ENCODE data around the gene ARHGEF25. TPM values are rescaled to one million over a fixed set of nuclear protein-coding genes. Genes with fewer than 3 reads are reported as not detected.
"Not testable (repeated sequence)": the region's sequence is repeated elsewhere in the genome, so short reads cannot be mapped to it uniquely, and the experiment has no call there.

ARHGEF25 gene
- 3.3 TPM for polyA plus RNA-seq (2012; ENCODE audit: insufficient read depth, insufficient read length)

DNA sequence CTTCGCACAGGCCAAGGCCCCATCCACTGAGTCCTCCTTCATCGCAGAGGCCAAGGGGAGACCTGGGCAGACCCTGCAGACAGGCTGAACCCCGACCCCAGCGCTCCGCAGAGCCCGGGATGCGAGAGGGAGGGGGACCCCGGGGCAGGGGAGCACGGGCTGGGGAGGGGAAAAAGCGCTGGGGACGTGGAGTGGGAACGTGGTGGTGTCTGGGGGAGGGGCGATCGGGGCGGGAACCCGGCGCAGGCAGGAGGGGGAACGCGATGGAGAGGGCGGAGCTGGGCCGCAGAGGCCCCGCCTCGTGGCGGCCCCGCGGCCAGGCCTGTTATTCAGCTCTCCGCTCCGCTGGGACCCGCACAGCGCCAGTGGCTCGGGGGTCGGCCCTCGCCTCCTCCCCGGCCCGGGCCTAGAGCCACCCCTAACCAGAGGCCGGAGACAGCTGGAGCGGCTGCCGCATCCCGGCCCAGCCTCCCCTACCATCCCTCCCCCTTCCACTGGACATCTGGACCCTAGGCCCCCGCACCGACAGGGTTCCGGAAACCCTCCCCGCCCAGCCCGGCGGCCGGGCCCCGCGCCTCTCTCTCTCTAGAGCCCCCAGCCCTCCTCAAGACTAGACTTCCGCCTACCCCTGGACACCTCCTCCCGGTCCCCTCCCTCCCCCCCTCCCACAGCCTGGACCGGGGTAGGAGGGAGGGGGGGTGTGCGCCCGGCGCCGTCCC, at the start of gene ARHGEF25:
ARHGEF25 (plus strand) TSS at position 328 of the 719 bp plus-strand sequence. CDS start 460 bp downstream, outside the sequence.
- DNase-seq (ENCODE audit: low read depth, low spot score) = no peak
- H3K4me3 ChIP-seq (ENCODE audit: low read length) = peak within 1 kb of the TSS; percentile 35

DNA sequence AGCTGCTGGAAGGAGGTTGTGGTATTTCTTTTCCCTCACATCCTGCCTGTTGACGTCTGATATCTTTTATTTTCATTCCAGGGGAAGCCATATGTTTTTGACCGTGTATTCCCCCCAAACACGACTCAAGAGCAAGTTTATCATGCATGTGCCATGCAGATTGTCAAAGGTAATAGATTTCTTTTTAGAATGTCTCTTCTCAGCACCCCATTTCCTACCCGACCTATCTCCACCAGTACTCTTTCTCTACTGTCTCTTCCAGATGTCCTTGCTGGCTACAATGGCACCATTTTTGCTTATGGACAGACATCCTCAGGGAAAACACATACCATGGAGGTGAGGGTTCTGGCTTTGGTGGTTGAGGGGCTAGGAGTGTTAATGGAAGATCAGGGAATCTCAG, 47.9 kb upstream of the ARHGEF25 start:
- peak; percentile 19 for DNase-seq (ENCODE audit: low read depth, low spot score)
- H3K4me3 ChIP-seq (ENCODE audit: low read length) = no peak overlapping the region

DNA sequence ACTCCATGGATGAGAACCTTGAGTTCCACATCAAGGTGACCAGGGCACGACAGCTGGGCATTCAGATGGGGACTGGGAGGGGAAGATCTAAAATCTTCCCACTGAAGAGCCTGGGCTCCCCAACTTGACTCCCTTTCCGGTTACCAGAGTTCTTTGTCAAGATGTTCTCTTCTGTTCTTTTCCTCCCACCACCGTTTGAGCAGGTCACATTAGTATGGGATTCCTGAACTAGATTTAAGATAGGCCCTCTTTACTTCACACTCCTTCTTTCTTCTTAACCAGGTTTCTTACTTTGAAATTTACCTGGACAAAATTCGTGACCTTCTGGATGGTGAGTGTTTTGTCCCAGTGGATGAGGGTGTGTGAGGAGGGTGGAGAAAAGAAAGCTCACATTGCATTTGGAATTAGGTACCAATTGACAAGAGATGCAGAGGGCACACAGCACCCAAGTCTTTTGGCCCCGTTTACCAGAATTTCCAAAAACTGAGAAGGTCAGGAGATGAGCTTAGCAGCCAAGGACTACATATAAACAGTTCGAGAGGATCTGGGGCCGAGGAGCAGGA, 47.0 kb upstream of the ARHGEF25 start:
- DNase-seq (ENCODE audit: low read depth, low spot score) = no peak
- no peak overlapping the region for H3K4me3 ChIP-seq (ENCODE audit: low read length)

DNA sequence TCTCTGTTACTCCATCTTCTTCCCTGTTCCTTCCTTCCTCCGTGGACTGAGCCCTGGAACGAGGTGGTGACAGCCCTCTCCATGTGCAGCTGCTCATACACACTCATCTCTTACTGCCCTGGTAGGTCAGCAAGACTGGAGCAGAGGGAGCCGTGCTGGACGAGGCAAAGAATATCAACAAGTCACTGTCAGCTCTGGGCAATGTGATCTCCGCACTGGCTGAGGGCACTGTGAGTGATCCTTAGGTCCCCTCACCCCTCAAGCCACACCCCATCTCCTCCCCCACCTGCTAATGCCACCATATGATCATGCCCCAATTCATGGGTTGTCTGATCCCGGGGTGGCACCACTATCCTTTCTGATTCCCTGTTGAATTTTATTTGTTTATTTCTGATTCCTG, 42.4 kb upstream of the ARHGEF25 start:
- no peak overlapping the region for H3K4me3 ChIP-seq (ENCODE audit: low read length)
- DNase-seq (ENCODE audit: low read depth, low spot score) = no peak

DNA sequence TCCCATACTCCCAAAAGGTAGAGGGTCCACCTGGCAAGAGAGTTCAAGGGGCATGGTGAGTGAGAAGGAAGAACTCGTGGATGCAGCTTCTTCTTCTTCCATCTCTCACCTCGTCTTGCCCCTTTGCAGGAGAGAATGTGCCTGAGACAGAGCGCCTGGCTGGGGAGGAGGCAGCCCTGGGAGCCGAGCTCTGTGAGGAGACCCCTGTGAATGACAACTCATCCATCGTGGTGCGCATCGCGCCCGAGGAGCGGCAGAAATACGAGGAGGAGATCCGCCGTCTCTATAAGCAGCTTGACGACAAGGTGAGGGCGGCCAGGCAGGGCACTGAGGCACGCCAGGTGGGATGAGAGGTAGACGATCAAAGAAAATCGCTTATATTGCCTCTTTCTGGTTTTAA, 41.4 kb upstream of the ARHGEF25 start:
- H3K4me3 ChIP-seq (ENCODE audit: low read length) = no peak overlapping the region
- DNase-seq (ENCODE audit: low read depth, low spot score) = no peak

DNA sequence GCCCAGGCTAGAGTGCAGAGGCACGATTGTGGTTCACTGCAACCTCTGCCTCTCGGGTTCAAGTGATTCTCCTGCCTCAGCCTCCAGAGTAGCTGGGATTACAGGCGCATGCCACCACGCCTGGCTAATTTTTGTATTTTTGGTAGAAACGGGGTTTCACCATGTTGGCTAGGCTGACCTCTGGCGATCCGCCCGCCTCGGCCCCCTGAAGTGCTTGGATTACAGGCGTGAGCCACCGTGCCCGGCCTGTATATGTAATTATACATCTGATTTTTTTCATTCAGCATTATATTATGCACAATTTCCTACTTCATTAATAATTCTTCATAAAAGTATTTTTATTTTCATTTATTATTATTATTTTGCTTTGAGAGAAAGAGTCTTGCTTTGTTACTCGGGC, 40.8 kb upstream of the ARHGEF25 start:
- not testable (repeated sequence) for DNase-seq (ENCODE audit: low read depth, low spot score); H3K4me3 ChIP-seq (ENCODE audit: low read length)

DNA sequence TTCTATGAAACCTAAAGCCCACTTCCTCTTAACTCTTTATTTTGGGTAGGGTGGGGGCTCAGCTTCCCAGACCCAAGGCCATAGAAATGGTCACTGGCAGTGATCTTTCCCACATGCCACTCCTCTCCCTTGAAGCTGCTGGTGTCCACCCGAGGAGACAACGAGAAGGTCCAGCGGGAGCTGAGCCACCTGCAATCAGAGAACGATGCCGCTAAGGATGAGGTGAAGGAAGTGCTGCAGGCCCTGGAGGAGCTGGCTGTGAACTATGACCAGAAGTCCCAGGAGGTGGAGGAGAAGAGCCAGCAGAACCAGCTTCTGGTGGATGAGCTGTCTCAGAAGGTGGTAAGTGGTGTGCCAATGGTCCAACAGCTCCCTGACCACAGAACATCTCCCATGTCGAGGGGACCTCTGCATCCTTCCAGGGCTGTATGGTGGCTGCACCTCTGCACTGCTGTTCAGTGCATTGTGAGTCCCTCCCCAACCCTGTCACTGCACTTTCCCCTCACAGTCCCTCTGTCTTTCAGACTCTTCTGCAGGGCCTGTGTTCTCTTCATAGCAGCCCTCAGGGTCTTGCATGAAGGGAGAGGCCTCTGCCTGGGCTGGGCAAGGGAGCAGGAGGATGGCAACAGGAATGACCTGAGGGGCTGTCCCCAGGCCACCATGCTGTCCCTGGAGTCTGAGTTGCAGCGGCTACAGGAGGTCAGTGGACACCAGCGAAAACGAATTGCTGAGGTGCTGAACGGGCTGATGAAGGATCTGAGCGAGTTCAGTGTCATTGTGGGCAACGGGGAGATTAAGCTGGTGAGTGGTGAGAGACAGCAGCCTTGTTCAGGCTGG, 39.1 kb upstream of the ARHGEF25 start:
- no peak for DNase-seq (ENCODE audit: low read depth, low spot score)
- H3K4me3 ChIP-seq (ENCODE audit: low read length) = no peak overlapping the region

DNA sequence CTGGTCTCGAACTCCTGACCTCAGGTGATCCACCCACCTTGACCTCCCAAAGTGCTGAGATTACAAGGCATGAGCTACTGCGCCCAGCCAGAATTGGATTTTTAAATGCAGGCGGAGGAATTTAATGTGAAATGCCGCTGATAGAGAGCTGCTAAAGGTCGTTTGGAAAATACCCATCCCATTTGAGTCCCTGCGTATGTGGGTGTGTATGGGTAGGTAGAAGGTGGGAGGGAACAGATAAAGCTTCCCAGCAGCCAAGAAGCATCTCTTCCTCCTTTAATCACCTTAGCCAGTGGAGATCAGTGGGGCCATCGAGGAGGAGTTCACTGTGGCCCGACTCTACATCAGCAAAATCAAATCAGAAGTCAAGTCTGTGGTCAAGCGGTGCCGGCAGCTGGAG, 36.4 kb upstream of the ARHGEF25 start:
- DNase-seq (ENCODE audit: low read depth, low spot score) = no peak
- H3K4me3 ChIP-seq (ENCODE audit: low read length) = no peak overlapping the region

DNA sequence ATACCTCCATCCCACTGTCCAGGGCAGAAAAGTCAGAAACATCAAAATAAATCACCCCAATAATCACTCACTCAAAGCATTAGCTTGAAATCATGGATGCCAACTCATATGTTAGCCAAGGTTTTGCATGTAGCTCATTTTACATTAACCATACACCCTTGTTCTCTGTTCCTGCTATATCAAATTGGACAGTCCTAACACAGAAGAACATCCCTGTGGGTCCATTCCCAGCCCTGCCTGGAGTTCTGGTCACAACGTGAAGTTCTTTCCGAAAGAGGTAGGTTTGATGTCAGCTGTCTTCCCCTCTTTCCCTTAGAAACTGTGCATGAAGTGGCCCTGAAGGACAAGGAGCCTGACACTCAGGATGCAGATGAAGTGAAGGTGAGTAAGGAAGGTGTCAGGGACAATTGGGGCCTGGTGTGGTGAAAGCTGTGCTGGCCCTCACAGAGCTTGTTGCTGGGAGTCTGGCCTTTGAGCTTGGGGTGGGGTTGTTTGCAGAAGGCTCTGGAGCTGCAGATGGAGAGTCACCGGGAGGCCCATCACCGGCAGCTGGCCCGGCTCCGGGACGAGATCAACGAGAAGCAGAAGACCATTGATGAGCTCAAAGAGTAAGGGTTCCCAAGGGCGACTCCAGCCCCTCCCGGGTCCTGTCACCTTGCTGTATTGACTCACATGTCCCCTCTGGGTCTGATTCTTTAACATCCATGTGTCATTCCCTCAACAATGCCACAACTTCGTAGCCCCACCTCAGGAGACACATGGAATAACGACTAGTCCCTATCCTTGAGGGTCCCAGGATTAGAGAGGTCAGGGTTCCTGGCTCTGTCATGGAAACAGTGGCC, 35.2 kb upstream of the ARHGEF25 start:
- no peak for DNase-seq (ENCODE audit: low read depth, low spot score)
- no peak overlapping the region for H3K4me3 ChIP-seq (ENCODE audit: low read length)

DNA sequence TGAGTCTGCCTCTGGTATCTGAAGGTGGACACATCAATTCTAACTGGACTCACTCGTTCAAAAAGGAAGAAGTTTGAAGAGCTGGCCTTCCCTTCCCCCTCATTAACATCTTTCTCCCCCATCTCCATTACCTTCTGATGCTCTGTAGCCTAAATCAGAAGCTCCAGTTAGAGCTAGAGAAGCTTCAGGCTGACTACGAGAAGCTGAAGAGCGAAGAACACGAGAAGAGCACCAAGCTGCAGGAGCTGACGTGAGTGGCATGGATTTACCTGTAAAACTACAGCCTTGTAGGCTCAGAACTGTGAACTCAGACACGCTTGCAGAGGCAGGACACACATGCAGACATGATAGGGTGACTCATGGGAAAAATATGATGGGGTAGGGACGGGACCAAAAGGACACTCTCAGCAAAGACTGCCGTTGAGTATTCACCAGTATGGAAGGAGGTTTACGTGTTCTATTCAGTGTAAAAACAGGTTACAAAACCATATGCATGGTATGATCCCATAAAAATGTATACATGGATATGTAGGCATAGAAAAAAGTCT, 34.5 kb upstream of the ARHGEF25 start:
- DNase-seq (ENCODE audit: low read depth, low spot score) = no peak
- no peak overlapping the region for H3K4me3 ChIP-seq (ENCODE audit: low read length)

DNA sequence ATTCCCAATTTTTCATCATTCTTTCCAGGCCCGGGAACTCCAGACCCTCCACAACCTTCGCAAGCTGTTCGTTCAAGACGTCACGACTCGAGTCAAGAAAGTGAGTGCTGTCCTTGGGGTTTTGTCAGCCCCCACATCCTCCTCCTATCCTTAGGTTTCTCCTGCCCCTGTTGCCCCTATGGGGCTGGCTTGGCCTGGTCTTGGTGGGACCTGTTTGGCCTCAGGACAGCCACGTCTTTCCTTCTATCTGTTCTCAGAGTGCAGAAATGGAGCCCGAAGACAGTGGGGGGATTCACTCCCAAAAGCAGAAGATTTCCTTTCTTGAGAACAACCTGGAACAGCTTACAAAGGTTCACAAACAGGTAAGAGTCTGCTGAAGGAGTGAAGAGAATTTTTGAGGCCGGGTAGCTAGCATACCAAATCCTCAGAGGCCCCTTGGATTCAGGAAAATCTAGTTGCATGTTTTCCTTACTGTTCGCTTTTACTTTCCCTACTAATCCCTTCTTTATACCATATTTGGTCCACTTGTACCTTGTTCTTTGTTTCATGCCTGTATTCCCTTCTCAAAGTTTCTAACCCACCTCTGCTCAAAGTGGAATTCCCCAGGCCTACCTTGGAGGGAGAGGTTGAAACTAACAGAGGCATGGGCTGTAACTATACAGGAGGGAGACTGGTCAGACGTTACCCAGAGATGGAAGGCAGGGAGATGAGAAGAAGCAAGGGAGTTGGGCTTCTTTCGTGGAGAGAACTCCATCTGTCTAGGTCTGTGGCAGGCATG, 33.1 kb upstream of the ARHGEF25 start:
- DNase-seq (ENCODE audit: low read depth, low spot score) = no peak
- no peak overlapping the region for H3K4me3 ChIP-seq (ENCODE audit: low read length)

DNA sequence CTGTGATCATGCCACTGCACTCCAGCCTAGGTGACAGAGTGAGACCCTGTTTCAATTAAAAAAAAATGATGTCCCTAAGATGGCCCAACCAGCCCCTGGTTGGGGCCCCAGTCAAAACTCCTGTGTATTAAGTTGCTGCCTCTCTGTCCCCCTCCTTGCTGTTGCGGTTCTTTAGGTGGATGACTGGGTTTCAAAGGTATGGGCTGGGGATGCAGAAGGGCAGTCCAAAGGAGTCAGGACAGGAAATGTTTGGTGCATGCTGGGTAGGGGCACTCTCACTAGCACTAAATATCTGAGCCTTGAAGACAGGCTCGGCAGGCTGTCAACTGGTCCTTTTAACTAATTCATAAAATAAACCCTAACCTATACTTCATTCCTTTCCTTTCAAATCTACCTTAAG, 32.2 kb upstream of the ARHGEF25 start:
- H3K4me3 ChIP-seq (ENCODE audit: low read length) = no peak overlapping the region
- DNase-seq (ENCODE audit: low read depth, low spot score) = no peak

DNA sequence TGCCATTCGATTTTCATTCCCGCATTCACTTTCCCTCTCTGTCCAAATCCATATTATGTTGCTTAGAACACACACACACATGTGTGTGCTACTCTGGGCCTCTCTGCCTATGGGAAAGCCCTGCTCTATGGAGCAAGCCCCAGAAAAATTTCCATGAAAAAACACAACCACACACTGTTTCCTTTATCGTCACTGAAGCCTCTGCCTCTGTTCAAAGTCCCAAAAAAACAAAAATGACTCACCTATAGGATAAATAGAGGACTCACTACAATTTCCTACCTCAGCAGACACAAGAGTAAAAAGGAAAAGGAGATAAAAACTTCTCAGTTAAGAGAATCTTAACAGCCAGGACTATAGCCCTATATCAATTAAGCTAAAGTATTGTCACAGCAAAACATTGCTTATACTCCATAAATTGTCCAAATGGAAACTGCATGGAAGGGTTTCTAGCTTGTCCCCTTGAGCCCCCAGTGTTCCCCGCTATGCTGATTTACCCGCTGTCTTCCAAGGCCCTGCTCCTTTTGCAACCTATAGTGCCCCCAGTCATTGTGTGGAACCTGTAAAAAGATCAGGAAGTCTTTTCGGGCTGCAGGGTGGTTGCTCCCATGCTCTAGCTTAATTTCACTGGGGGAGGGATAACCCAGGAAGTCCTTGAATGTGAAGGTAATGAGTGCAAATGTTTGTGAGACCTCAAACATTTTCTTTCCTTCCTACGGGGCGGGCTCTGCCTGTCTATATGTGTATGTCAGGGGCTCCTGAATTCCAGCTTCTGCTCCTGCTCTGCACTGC, 31.4 kb upstream of the ARHGEF25 start:
- DNase-seq (ENCODE audit: low read depth, low spot score) = no peak
- H3K4me3 ChIP-seq (ENCODE audit: low read length) = no peak overlapping the region

DNA sequence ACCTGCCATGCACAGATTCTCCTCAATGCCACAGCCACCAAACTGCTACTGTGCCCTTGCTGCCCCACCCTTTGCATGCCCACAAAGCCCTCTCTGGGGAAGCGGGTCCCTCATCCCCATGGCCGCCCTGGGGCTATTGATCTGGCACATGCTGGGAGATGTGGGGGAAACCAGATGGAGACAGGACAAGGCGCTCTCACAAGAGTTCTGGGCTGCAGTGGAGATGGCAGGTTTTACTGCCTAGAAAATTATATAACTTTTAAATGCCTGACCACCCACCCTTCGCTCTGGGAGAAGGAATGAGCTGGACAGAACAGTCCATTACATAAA, 30.8 kb upstream of the ARHGEF25 start:
- H3K4me3 ChIP-seq (ENCODE audit: low read length) = no peak overlapping the region
- DNase-seq (ENCODE audit: low read depth, low spot score) = no peak

DNA sequence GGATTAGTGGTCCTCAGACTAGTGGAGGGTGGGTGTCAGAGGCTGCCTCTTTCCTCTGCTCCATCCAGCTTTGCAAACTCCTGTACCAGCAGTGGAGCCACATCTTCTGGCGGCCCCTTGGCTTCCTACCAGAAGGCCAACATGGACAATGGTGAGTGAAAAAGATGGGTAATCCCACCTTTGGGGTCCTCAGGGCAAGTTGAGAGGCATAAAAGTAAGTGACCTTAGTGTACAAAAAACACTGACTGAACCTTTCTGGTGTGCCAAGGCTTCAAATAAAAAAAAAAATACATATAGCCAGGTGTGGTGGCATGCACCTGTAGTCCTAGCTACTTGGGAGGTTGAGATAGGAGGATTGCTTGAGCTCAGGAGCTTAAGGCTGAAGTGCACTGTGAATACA, 29.4 kb upstream of the ARHGEF25 start:
- no peak for DNase-seq (ENCODE audit: low read depth, low spot score)
- H3K4me3 ChIP-seq (ENCODE audit: low read length) = no peak overlapping the region

DNA sequence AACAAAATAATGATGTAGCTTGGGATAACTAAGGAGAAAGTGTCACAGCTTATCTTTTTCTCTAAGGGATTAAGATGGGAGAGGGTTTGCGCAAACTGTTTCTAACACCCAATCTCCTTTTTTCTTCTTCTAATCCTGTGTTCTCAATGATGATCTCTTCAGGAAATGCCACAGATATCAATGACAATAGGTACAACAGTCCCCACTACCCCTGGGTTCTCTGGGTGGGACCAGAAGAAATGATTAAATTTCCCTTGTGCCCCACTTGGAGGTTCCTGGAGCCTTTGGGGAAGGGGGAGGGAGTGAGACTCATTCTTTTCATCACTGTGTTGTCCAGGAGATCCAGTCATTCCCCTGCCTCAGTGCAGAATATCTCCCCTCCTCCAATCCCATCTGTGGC, 28.8 kb upstream of the ARHGEF25 start:
- H3K4me3 ChIP-seq (ENCODE audit: low read length) = no peak overlapping the region
- DNase-seq (ENCODE audit: low read depth, low spot score) = no peak

DNA sequence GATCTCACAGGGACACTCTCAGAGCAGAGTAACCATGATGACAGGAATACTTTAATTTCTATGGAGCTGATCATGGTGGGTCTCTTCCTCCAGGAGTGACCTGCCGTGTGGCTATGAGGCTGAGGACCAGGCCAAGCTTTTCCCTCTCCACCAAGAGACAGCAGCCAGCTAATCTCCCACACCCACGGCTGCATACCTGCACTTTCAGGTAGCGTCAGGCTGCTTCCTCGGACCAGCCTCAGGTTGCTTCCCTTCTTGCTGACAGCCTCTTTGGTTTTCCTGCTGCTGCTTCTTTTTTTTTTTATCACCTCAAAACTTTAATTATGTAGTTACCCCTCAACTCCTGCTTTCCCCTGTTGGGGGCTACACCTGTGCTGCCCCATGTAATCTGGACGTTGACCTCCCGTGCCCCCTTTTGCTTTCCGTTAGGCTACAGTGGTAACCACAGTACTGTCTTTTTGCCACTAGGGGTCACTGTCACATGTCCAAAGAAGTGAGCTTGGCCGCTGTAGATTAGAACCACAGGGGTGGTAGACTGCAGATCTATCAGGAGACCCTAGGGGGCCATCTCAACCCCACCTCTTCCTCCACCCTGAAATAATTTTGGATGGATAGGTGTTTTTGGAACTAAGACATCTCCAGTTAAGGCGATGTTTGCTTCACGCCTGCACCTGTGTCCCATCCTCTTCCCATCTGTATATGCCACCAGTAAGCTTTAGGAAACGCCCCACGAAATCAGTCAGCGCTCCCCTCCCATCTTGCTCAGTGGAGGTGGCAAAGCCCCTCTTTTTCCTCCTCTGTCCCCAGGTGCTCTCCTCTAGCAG, 28.0 kb upstream of the ARHGEF25 start:
- peak; percentile 84 for DNase-seq (ENCODE audit: low read depth, low spot score)
- no peak overlapping the region for H3K4me3 ChIP-seq (ENCODE audit: low read length)
